Measurements from ENCODE around the gene SLC15A3. TPM values are rescaled to one million over a fixed set of nuclear protein-coding genes. Genes with fewer than 3 reads are reported as not detected.

The SLC15A3 gene
- polyA plus RNA-seq, 1 donor from 2014 or later, result not detected

GRCh38 chr11:60934124-60934789 lies 17.7 kb downstream of the SLC15A3 start:
- no peak overlapping the region for H2AFZ ChIP-seq (ENCODE audit: low read depth, low read length)
- no peaks in the 10 kb centered on the region for H4K20me1 ChIP-seq (ENCODE audit: insufficient read depth)
- H3F3A ChIP-seq (ENCODE audit: insufficient read depth, low read length, poor library complexity, severe bottlenecking), result no peaks in the 10 kb centered on the region
- H3K36me3 ChIP-seq (ENCODE audit: insufficient read depth, low read length), result no peaks in the 10 kb centered on the region
- no peak overlapping the region for H3K27ac ChIP-seq (ENCODE audit: low read length)
- no peaks in the 10 kb centered on the region for H3K27me3 ChIP-seq (ENCODE audit: insufficient read depth, low read depth, low read length)
- H3K4me3 ChIP-seq (ENCODE audit: low read length), result no peak overlapping the region
- no peak overlapping the region for H3K9ac ChIP-seq (ENCODE audit: low read length)
- H3K4me2 ChIP-seq (ENCODE audit: low read length), result no peak overlapping the region
- H3K79me2 ChIP-seq (replicated peaks; ENCODE audit: insufficient read depth, low read length), result no peaks in the 10 kb centered on the region
- H3K9me2 ChIP-seq (ENCODE audit: insufficient read depth, low read length), result no peaks in the 10 kb centered on the region
- H3K9me3 ChIP-seq (ENCODE audit: low read length), result no peaks in the 10 kb centered on the region
- TF ChIP-seq EZH2 (IDR thresholded peaks at IDR 0.05; ENCODE audit: borderline replicate concordance, insufficient read depth, low read length, poor library complexity, severe bottlenecking) (no peak), SMC3 (conservative IDR thresholded peaks at IDR 0.05; ENCODE audit: poor library complexity) (no peak), POLR2AphosphoS5 (IDR thresholded peaks at IDR 0.05) (no peak), CTCF (IDR thresholded peaks at IDR 0.05; ENCODE audit: poor library complexity, severe bottlenecking) (no peak), RAD21 (conservative IDR thresholded peaks at IDR 0.05) (no peak), TAF1 (IDR thresholded peaks at IDR 0.05; ENCODE audit: low read depth) (no peak), EP300 (conservative IDR thresholded peaks at IDR 0.05; ENCODE audit: poor library complexity, severe bottlenecking) (no peak), MXI1 (conservative IDR thresholded peaks at IDR 0.05; ENCODE audit: poor library complexity, severe bottlenecking) (no peak)
- TF ChIP-seq, protein P1, sequence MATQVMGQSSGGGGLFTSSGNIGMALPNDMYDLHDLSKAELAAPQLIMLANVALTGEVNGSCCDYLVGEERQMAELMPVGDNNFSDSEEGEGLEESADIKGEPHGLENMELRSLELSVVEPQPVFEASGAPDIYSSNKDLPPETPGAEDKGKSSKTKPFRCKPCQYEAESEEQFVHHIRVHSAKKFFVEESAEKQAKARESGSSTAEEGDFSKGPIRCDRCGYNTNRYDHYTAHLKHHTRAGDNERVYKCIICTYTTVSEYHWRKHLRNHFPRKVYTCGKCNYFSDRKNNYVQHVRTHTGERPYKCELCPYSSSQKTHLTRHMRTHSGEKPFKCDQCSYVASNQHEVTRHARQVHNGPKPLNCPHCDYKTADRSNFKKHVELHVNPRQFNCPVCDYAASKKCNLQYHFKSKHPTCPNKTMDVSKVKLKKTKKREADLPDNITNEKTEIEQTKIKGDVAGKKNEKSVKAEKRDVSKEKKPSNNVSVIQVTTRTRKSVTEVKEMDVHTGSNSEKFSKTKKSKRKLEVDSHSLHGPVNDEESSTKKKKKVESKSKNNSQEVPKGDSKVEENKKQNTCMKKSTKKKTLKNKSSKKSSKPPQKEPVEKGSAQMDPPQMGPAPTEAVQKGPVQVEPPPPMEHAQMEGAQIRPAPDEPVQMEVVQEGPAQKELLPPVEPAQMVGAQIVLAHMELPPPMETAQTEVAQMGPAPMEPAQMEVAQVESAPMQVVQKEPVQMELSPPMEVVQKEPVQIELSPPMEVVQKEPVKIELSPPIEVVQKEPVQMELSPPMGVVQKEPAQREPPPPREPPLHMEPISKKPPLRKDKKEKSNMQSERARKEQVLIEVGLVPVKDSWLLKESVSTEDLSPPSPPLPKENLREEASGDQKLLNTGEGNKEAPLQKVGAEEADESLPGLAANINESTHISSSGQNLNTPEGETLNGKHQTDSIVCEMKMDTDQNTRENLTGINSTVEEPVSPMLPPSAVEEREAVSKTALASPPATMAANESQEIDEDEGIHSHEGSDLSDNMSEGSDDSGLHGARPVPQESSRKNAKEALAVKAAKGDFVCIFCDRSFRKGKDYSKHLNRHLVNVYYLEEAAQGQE (IDR thresholded peaks at IDR 0.05; ENCODE audit: borderline replicate concordance), result no peak

DNA sequence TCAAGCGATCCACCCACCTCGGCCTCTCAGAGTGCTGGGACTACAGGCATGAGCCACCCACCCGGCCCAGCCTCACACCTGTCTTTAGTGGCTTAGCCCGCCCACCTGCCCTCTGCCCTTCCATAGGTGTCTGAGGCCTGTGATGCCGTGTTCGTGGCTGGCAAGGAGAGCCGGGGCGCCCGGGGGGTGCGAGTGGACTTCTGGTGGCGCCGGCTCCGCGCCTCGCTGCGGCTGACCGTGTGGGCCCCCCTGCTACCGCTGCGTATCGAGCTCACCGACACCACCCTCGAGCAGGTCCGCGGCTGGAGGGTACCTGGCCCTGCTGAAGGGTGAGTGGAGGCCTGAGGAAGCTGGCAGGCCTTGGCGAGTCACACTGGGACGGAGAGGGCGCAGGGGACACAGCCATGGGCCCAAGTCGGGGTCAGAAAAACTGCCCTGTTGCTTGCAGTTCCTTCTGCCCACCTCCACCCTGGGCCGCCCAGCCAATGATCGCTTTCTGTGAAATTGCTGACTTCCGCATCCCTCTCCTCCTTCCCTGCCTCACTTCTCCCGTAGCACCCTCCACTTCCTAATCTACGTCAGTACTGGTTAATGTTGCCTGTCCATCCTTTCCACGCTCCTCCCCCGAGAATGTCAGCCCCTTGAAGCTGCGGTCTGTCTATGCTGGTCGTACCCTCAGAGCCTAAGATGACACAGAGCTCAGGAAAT lies 18.4 kb downstream of the SLC15A3 start:
- Histone ChIP-seq H3K27me3 (ENCODE audit: insufficient read depth, low read depth, low read length) (no peaks in the 10 kb centered on the region), H4K20me1 (ENCODE audit: insufficient read depth) (no peaks in the 10 kb centered on the region), H3K9me2 (ENCODE audit: insufficient read depth, low read length) (no peaks in the 10 kb centered on the region), H3K9me3 (ENCODE audit: low read length) (no peaks in the 10 kb centered on the region), H3K79me2 (replicated peaks; ENCODE audit: insufficient read depth, low read length) (no peaks in the 10 kb centered on the region), H3K4me2 (ENCODE audit: low read length) (no peak overlapping the region), H2AFZ (ENCODE audit: low read depth, low read length) (no peak overlapping the region), H3K4me3 (ENCODE audit: low read length) (no peak overlapping the region), H3K36me3 (ENCODE audit: insufficient read depth, low read length) (no peaks in the 10 kb centered on the region), H3F3A (ENCODE audit: insufficient read depth, low read length, poor library complexity, severe bottlenecking) (no peaks in the 10 kb centered on the region), H3K27ac (ENCODE audit: low read length) (no peak overlapping the region), H3K9ac (ENCODE audit: low read length) (no peak overlapping the region)
- TF ChIP-seq EZH2 (IDR thresholded peaks at IDR 0.05; ENCODE audit: borderline replicate concordance, insufficient read depth, low read length, poor library complexity, severe bottlenecking) (no peak), MXI1 (conservative IDR thresholded peaks at IDR 0.05; ENCODE audit: poor library complexity, severe bottlenecking) (no peak), TAF1 (IDR thresholded peaks at IDR 0.05; ENCODE audit: low read depth) (no peak), SMC3 (conservative IDR thresholded peaks at IDR 0.05; ENCODE audit: poor library complexity) (no peak), RAD21 (conservative IDR thresholded peaks at IDR 0.05) (no peak), POLR2AphosphoS5 (IDR thresholded peaks at IDR 0.05) (no peak), EP300 (conservative IDR thresholded peaks at IDR 0.05; ENCODE audit: poor library complexity, severe bottlenecking) (no peak)
- TF ChIP-seq, protein P1 (IDR thresholded peaks at IDR 0.05; ENCODE audit: borderline replicate concordance), result no peak
